22Rv1 (cell line): ENCODE results near the gene MFSD2B.

ENCODE experiments used
- ZFX ChIP-seq: fragments of 450-650 bp; IDR thresholded peaks from 2 replicates; pipeline ENCODE4 v1.6.1; 2017; ENCODE audit warnings: antibody characterized with exemption, borderline replicate concordance
- TF ChIP-seq, protein P1 (sequence below): fragments of 450-650 bp; IDR thresholded peaks from 2 replicates; pipeline ENCODE4 v1.5.1; 2017; ENCODE audit warnings: mild to moderate bottlenecking

DNA sequence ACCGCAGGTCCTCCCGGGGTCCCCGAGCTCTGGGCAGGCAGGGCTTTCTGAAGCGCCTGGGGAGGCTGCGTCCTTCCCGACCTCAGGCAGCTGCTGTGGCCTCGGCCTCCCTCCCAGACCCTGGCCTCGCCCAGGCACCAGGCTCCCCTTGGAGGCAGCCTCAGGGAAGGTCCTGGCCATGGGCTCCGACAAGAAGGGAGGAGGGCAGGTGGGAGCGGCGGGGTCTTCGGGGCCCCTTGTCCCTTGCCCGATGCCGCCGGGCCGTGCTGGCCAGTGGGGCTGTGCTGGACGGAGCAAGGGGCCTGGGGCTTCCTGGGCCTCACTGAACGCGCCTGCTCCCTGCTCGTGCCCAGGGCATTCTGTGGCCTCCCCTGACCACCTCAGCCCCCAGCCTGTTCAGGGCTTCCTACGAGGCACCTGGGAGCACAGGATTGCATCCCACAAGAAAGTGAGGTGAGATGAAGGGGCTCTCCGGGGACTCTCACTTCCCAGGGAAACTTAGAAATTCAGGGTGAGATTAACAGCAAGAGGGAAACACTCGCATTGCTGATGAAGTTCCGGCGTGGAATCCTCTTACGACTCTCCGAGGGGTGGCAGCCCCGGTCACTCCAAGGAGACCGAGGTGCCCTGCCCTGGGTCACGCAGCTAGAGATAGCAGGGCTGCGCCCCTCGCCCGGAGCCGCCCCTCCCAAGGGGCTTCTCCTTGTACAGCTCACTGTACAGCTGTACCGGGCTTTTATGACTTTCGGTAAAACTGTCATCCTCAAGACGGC lies 778 bp downstream of the MFSD2B start:
- TF ChIP-seq, protein P1, sequence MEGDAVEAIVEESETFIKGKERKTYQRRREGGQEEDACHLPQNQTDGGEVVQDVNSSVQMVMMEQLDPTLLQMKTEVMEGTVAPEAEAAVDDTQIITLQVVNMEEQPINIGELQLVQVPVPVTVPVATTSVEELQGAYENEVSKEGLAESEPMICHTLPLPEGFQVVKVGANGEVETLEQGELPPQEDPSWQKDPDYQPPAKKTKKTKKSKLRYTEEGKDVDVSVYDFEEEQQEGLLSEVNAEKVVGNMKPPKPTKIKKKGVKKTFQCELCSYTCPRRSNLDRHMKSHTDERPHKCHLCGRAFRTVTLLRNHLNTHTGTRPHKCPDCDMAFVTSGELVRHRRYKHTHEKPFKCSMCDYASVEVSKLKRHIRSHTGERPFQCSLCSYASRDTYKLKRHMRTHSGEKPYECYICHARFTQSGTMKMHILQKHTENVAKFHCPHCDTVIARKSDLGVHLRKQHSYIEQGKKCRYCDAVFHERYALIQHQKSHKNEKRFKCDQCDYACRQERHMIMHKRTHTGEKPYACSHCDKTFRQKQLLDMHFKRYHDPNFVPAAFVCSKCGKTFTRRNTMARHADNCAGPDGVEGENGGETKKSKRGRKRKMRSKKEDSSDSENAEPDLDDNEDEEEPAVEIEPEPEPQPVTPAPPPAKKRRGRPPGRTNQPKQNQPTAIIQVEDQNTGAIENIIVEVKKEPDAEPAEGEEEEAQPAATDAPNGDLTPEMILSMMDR = no peak
- TF ChIP-seq ZFX = no peak
